Astrocyte (in vitro differentiated cells and primary cell): ENCODE results near the gene CHGA.

Experiments used
- CTCF ChIP-seq: IDR thresholded peaks from 2 replicates; pipeline ENCODE4 v1.5.1; 2011; ENCODE audit warnings: low read depth, mild to moderate bottlenecking, inconsistent platforms, low read length, moderate library complexity; ENCODE audit not compliant: insufficient read depth
- EZH2 ChIP-seq: IDR thresholded peaks from 2 replicates; pipeline ENCODE4 v1.6.1; 2012; ENCODE audit warnings: mild to moderate bottlenecking, low read length, inconsistent platforms; ENCODE audit not compliant: insufficient read depth

- TF ChIP-seq CTCF (no peak), EZH2 (no peak)
These were observed 16.5 kb upstream of the CHGA start for GRCh38 chr14:92906420-92906819.
